Measurements from ENCODE around the gene SIPA1.

DNA sequence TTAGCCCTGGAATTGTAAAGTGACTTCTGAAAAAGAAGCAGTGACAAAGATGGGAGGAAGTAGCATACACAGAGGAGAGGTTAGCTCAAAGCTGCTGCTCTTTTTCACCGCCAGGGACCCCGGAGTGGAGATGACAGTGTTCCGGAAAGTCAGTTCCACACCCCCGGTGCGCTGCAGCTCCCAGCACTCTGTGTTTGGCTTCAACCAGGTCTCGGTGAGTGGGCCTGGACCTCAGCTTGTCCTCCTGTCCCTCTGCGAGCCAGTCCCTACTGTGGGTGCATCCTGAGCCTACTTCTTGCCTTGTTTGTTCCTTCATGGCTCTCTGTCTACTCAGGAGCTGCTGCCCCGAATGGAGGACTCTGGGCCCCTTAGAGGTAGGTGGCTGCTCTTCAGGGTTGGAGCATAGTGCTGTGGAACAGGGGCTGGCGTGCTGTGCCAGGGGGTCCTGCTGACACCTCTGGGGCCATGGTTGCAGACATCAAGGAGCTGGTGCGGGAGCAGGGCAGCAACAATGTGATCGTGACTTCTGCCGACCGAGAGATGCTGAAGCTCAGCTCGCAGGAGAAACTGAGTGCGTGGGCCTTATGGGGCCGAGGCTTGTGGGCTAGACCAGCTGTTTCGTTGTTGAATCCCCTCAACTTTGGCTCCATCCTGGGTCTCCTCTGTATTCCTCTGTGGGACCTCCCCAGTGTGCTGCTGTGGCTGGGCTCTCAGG lies 20.6 kb upstream of the SIPA1 start:
- TF ChIP-seq POLR2AphosphoS5 (IDR thresholded peaks at IDR 0.05; ENCODE audit: low read depth, low read length) = no peak
- no peak for TF ChIP-seq TAF1 (IDR thresholded peaks at IDR 0.05; ENCODE audit: borderline replicate concordance, low read depth, low read length)
- no peak for TF ChIP-seq POLR2A (IDR thresholded peaks at IDR 0.05; ENCODE audit: low read depth, low read length)

Data from GM12892 (cell line).